Naive thymus-derived CD8-positive, alpha-beta T cell (primary cell): ENCODE results near the gene ACP5. TPM values are rescaled to one million over a fixed set of nuclear protein-coding genes. Genes with fewer than 3 reads are reported as not detected.

Experiments used
- ATAC-seq, 2 donors: fragments of 150-1000 bp; cut with Tn5 transposase in 1 of 2; sonication (Bioruptor Pico), chemical (Tn5 transposase) in 1 of 2; 1 replicate in 1 of 2; 2 replicates in 1 of 2; pipeline ENCODE4 v1.10.0; 2021; ENCODE audit warnings: mild to moderate bottlenecking in 2 of 2, moderate library complexity in 2 of 2
- POLR2A ChIA-PET: fragments of 350-600 bp; sonication (Branson Sonifier 250); formaldehyde crosslinking; loops from one replicate; lab custom pipeline; 2021; ENCODE audit warnings: antibody characterized with exemption; lab: Charles Lee
- DNase-seq, 10 donors: peaks; one replicate each; pipeline versions ENCODE4 v3.0.0 to v3.0.0-alpha.2; 2020 to 2022
- H3K27ac Mint-ChIP-seq, 10 donors: one replicate each; pipeline ENCODE4 v1.8.0; 2020 to 2022; ENCODE audit warnings: mild to moderate bottlenecking in 10 of 10, mixed read lengths in 10 of 10, moderate library complexity in 4 of 10, inconsistent platforms in 1 of 10
- H3K27me3 Mint-ChIP-seq, 5 donors: one replicate each; pipeline ENCODE4 v1.8.0; 2021 to 2022; ENCODE audit warnings: mixed read lengths in 5 of 5
- H3K36me3 Mint-ChIP-seq, 3 donors: one replicate each; pipeline ENCODE4 v1.8.0; 2020 to 2022; ENCODE audit warnings: mixed read lengths in 3 of 3, mild to moderate bottlenecking in 2 of 3, inconsistent platforms in 1 of 3
- H3K4me1 Mint-ChIP-seq, 4 donors: one replicate each; pipeline ENCODE4 v1.8.0; 2021 to 2022; ENCODE audit warnings: mixed read lengths in 4 of 4
- H3K4me3 Mint-ChIP-seq, 10 donors: one replicate each; pipeline ENCODE4 v1.8.0; 2020 to 2022; ENCODE audit warnings: mild to moderate bottlenecking in 10 of 10, mixed read lengths in 10 of 10, moderate library complexity in 6 of 10, inconsistent platforms in 1 of 10
- H3K9me3 Mint-ChIP-seq, 9 donors: one replicate each; pipeline ENCODE4 v1.8.0; 2020 to 2022; ENCODE audit warnings: mixed read lengths in 9 of 9, mild to moderate bottlenecking in 3 of 9, inconsistent platforms in 1 of 9, moderate library complexity in 1 of 9
- polyA plus RNA-seq, 3 donors: library from polyadenylated mRNA; unstranded; fragments of 300-500 nt; fragmentation: Illumina TruSeq; gene quantifications; one replicate each; pipeline ENCODE4 v1.2.3, GENCODE V29; 2021
- total RNA-seq, 8 experiments: library from RNA in 2 of 8; stranded (reverse) in 2 of 8; gene quantifications; one replicate each; pipeline ENCODE4 v1.2.3 and lab custom pipeline; 2021 to 2026

The ACP5 gene
- total and polyA plus RNA-seq, 5 experiments from 2014 or later: 8.4 to 14.8 (median 13.8) TPM

- DNase-seq: no peak
- Mint-ChIP-seq H3K27ac (no peak overlapping the region), H3K4me3 (no peak overlapping the region), H3K36me3 (no peaks in the 10 kb centered on the region), H3K27me3 (peaks cover 4 to 45% (median 19%) of the 10 kb centered on the region in 5 donors), H3K4me1 (peaks cover 4 to 22% (median 11%) of the 10 kb centered on the region in 4 donors), H3K9me3 (no peaks in the 10 kb centered on the region)
- no peak for ATAC-seq
- POLR2A ChIA-PET: no interaction called here
These were observed 37.7 kb downstream of the ACP5 start for GRCh38 chr19:11539495-11540365.

GRCh38 chr19:11538232-11539036 is 39.0 kb downstream of the ACP5 start, which contains the start of gene CNN1:
CNN1 (plus strand) TSS chr19:11538851; CDS start chr19:11538928, 77 bp downstream.
- ATAC-seq (no peak), DNase-seq (no peak)
- no peaks in the 10 kb centered on the region for H3K9me3 Mint-ChIP-seq
- H3K27me3 Mint-ChIP-seq: peaks cover 4 to 39% (median 15%) of the 10 kb centered on the region in 5 donors
- H3K27ac Mint-ChIP-seq: peak within 1 kb of the TSS in 1 of 10 donors; percentile 56
- POLR2A ChIA-PET: no interaction called here
- peaks cover 4 to 26% (median 13%) of the 10 kb centered on the region in 4 donors for H3K4me1 Mint-ChIP-seq
- no peaks in the 10 kb centered on the region for H3K36me3 Mint-ChIP-seq
- peak within 1 kb of the TSS in 1 of 10 donors; percentile 10 for H3K4me3 Mint-ChIP-seq

GRCh38 chr19:11535792-11536595 is 41.5 kb downstream of the ACP5 start:
- Mint-ChIP-seq H3K9me3 (no peaks in the 10 kb centered on the region), H3K4me3 (peak overlapping the region; percentile 47 to 85 (median 69)), H3K36me3 (no peaks in the 10 kb centered on the region), H3K4me1 (peaks cover 4 to 26% (median 15%) of the 10 kb centered on the region in 4 donors), H3K27me3 (peaks cover 0 to 26% (median 15%) of the 10 kb centered on the region in 5 donors), H3K27ac (peak overlapping the region in 8 of 10 donors; percentile 49 to 94 (median 74))
- ATAC-seq (peak; percentile 89), DNase-seq (peak; percentile 65 to 85 (median 76))
- POLR2A ChIA-PET: interaction anchor here (0.9 to 1.2 kb wide), 6 partner anchors 11 to 161 kb away, joined by 3 to 6 read pairs (median 3); partner anchors contain the start of gene ELOF1

DNA sequence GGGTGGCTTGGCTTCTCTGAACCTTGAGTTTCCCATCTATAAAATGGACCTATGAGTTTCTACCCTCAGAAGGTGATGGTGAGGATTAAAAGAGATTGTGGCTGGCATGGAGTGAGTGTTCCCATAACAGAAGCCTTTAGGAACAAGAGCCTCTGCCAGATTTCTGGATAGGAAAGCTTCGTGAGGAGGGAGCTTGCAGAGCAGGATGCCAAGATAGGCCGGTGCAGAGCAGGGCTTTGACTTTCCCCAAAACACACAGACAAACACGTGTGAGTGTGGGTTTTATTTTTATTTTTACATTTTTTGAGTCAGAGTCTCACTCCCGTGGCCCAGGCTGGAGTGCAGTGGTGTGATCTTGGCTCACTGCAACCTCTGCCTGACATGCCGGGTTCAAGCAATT is 42.5 kb downstream of the ACP5 start:
- peak overlapping the region in 4 of 10 donors; percentile 0 to 58 (median 30) for H3K4me3 Mint-ChIP-seq
- peaks cover 5 to 26% (median 17%) of the 10 kb centered on the region in 4 donors for H3K4me1 Mint-ChIP-seq
- POLR2A ChIA-PET: interaction anchor here (0.6 kb wide), 1 partner anchor 450 kb away, joined by 3 read pairs; no protein-coding TSS in a partner anchor
- DNase-seq (no peak), ATAC-seq (no peak)
- H3K27ac Mint-ChIP-seq: peak overlapping the region in 7 of 10 donors; percentile 15 to 94 (median 55)
- peaks cover 0 to 18% (median 9%) of the 10 kb centered on the region in 5 donors for H3K27me3 Mint-ChIP-seq
- no peaks in the 10 kb centered on the region for H3K36me3 Mint-ChIP-seq
- H3K9me3 Mint-ChIP-seq: no peaks in the 10 kb centered on the region

- H3K9me3 Mint-ChIP-seq: no peaks in the 10 kb centered on the region
- POLR2A ChIA-PET: interaction anchor here (0.6 to 1.2 kb wide), 2 partner anchors 29 to 450 kb away, joined by 3 read pairs; partner anchors contain the start of gene ZNF653
- ATAC-seq (no peak), DNase-seq (no peak)
- H3K4me1 Mint-ChIP-seq: peaks cover 5 to 26% (median 17%) of the 10 kb centered on the region in 4 donors
- H3K4me3 Mint-ChIP-seq: peak overlapping the region in 4 of 10 donors; percentile 0 to 58 (median 30)
- peaks cover 0 to 14% (median 9%) of the 10 kb centered on the region in 5 donors for H3K27me3 Mint-ChIP-seq
- no peaks in the 10 kb centered on the region for H3K36me3 Mint-ChIP-seq
- peak overlapping the region in 7 of 10 donors; percentile 1 to 94 (median 55) for H3K27ac Mint-ChIP-seq
These were observed 42.9 kb downstream of the ACP5 start for GRCh38 chr19:11534538-11534937.

DNA sequence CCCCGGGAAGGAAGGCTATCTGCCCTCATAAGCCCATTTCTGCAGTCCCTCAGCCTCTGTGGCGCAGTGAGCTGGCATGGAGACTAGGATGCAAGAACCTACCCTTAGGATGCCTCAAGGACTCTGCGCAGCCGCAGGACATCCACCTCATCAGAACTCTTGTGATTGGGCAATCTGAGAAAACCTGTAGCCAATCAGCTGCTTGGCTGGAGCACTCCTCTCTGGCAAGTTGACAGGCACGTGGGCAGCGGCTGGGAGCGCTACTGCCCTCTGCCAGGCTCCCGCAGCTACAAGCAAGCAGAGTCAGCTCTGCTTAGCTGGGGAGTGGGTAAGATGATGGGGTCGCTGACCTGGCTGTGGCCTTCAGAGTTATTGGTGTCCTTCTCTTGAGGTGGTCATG is 47.0 kb downstream of the ACP5 start:
- DNase-seq: peak in 4 of 10 donors; percentile 7 to 23 (median 13)
- POLR2A ChIA-PET: no interaction called here
- peaks cover 0 to 4% (median 0%) of the 10 kb centered on the region in 3 donors for H3K36me3 Mint-ChIP-seq

GRCh38 chr19:11528551-11529341 is 48.7 kb downstream of the ACP5 start, which contains the start of gene ECSIT:
ECSIT (minus strand) TSS chr19:11529134; CDS start chr19:11519170, 9,964 bp downstream.
- Mint-ChIP-seq H3K27me3 (no peaks in the 10 kb centered on the region), H3K36me3 (peaks cover 0 to 11% (median 0%) of the 10 kb centered on the region in 3 donors), H3K9me3 (no peaks in the 10 kb centered on the region), H3K4me3 (peak within 1 kb of the TSS; percentile 94 to 99 (median 98)), H3K4me1 (peaks cover 10 to 29% (median 21%) of the 10 kb centered on the region in 4 donors), H3K27ac (peak within 1 kb of the TSS; percentile 87 to 98 (median 95))
- ATAC-seq (peak; percentile 99), DNase-seq (peak; percentile 77 to 95 (median 90))
- POLR2A ChIA-PET: interaction anchor here (0.6 to 1.9 kb wide), 9 partner anchors 12 to 1122 kb away, joined by 3 to 15 read pairs (median 4); partner anchors contain the start of genes ELOF1, SWSAP1 and ZNF653

More for the DNA sequence above, 47.0 kb downstream of the ACP5 start:
- H3K9me3 Mint-ChIP-seq: no peaks in the 10 kb centered on the region
- H3K4me3 Mint-ChIP-seq: peak overlapping the region in 2 of 10 donors; percentile 20 to 22
- H3K4me1 Mint-ChIP-seq: peaks cover 16 to 35% (median 26%) of the 10 kb centered on the region in 4 donors
- H3K27me3 Mint-ChIP-seq: no peaks in the 10 kb centered on the region
- H3K27ac Mint-ChIP-seq: peak overlapping the region in 1 of 10 donors; percentile 38
- no peak for ATAC-seq

Other genes with a start within 250 kb of the ACP5 start
- 1 to 10 TPM; 4.5 to 4.9 TPM for gene RAB3D, start 238.0 kb downstream of the ACP5 start, total RNA-seq
- 1 to 10 TPM in 1 of 3 donors, under 1 TPM in 2; 0.80 to 1.4 (median 0.89) TPM for gene RAB3D, start 238.0 kb downstream of the ACP5 start, polyA plus RNA-seq
- gene TMEM205, start 231.4 kb downstream of the ACP5 start, total RNA-seq: 10 to 100 TPM; 22.9 to 25.8 TPM
- 10 to 100 TPM; 56.6 to 76.1 (median 66.8) TPM for gene TMEM205, start 231.4 kb downstream of the ACP5 start, polyA plus RNA-seq
- gene CCDC159, start 231.1 kb downstream of the ACP5 start, total RNA-seq: 10 to 100 TPM; 59.9 to 61.6 TPM
- 10 to 100 TPM; 13.7 to 16.8 (median 15.0) TPM for gene CCDC159, start 231.1 kb downstream of the ACP5 start, polyA plus RNA-seq
- 1 to 10 TPM; 8.4 to 8.7 TPM for gene PLPPR2, start 222.2 kb downstream of the ACP5 start, total RNA-seq
- under 1 TPM; 0.22 to 0.33 (median 0.30) TPM for gene PLPPR2, start 222.2 kb downstream of the ACP5 start, polyA plus RNA-seq
- 1 to 10 TPM; 5.6 to 5.7 TPM for gene SWSAP1, start 203.0 kb downstream of the ACP5 start, total RNA-seq
- 1 to 10 TPM; 4.3 to 5.8 (median 4.7) TPM for gene SWSAP1, start 203.0 kb downstream of the ACP5 start, polyA plus RNA-seq
- 1 to 10 TPM; 5.1 to 6.2 TPM for gene EPOR, start 193.3 kb downstream of the ACP5 start, total RNA-seq
- 1 to 10 TPM; 5.1 to 6.9 (median 5.9) TPM for gene EPOR, start 193.3 kb downstream of the ACP5 start, polyA plus RNA-seq
- not detected for gene RGL3, start 158.3 kb downstream of the ACP5 start, total RNA-seq
- gene RGL3, start 158.3 kb downstream of the ACP5 start, polyA plus RNA-seq: not detected
- gene ODAD3, start 142.5 kb downstream of the ACP5 start, total RNA-seq: not detected
- gene ODAD3, start 142.5 kb downstream of the ACP5 start, polyA plus RNA-seq: not detected
- gene PRKCSH, start 142.0 kb downstream of the ACP5 start, total RNA-seq: 100 to 1,000 TPM; 252 to 262 TPM
- gene PRKCSH, start 142.0 kb downstream of the ACP5 start, polyA plus RNA-seq: 10 to 100 TPM; 23.5 to 58.7 (median 28.0) TPM
- not detected for gene ELAVL3, start 96.6 kb downstream of the ACP5 start, total RNA-seq
- not detected for gene ELAVL3, start 96.6 kb downstream of the ACP5 start, polyA plus RNA-seq
- gene ZNF653, start 71.8 kb downstream of the ACP5 start, total RNA-seq: 10 to 100 TPM; 15.3 to 18.1 TPM
- gene ZNF653, start 71.8 kb downstream of the ACP5 start, polyA plus RNA-seq: 1 to 10 TPM; 1.4 to 2.9 (median 1.7) TPM
- 10 to 100 TPM; 47.1 to 50.8 TPM for gene ECSIT, start 48.5 kb downstream of the ACP5 start, total RNA-seq
- gene ECSIT, start 48.5 kb downstream of the ACP5 start, polyA plus RNA-seq: 10 to 100 TPM; 34.3 to 40.1 (median 35.4) TPM
- not detected for gene CNN1, start 38.8 kb downstream of the ACP5 start, total RNA-seq
- not detected for gene CNN1, start 38.8 kb downstream of the ACP5 start, polyA plus RNA-seq
- 10 to 100 TPM; 41.0 to 42.8 TPM for gene ELOF1, start 18.4 kb downstream of the ACP5 start, total RNA-seq
- gene ELOF1, start 18.4 kb downstream of the ACP5 start, polyA plus RNA-seq: 10 to 100 TPM; 71.4 to 91.0 (median 90.6) TPM
- 10 to 100 TPM; 17.3 to 17.5 TPM for gene ZNF627, start 19.8 kb upstream of the ACP5 start, total RNA-seq
- gene ZNF627, start 19.8 kb upstream of the ACP5 start, polyA plus RNA-seq: 10 to 100 TPM in 1 of 3 donors, 1 to 10 TPM in 2; 7.7 to 11.9 (median 7.9) TPM
- 1 to 10 TPM; 7.2 to 7.3 TPM for gene ZNF823, start 161.3 kb upstream of the ACP5 start, total RNA-seq
- 1 to 10 TPM; 2.0 to 3.2 (median 2.8) TPM for gene ZNF823, start 161.3 kb upstream of the ACP5 start, polyA plus RNA-seq
- gene ZNF441, start 189.4 kb upstream of the ACP5 start, total RNA-seq: 10 to 100 TPM; 32.7 to 33.7 TPM
- 1 to 10 TPM; 3.6 to 7.0 (median 5.5) TPM for gene ZNF441, start 189.4 kb upstream of the ACP5 start, polyA plus RNA-seq
- gene ZNF491, start 220.9 kb upstream of the ACP5 start, total RNA-seq: 1 to 10 TPM; 5.0 to 5.9 TPM
- under 1 TPM; 0.11 to 0.69 (median 0.16) TPM for gene ZNF491, start 220.9 kb upstream of the ACP5 start, polyA plus RNA-seq
- 10 to 100 TPM; 21.8 to 24.0 TPM for gene ZNF440, start 236.6 kb upstream of the ACP5 start, total RNA-seq
- gene ZNF440, start 236.6 kb upstream of the ACP5 start, polyA plus RNA-seq: 1 to 10 TPM; 1.5 to 3.9 (median 3.2) TPM